ENCODE data around the gene DPYSL5.

DPYSL5 gene

DNA sequence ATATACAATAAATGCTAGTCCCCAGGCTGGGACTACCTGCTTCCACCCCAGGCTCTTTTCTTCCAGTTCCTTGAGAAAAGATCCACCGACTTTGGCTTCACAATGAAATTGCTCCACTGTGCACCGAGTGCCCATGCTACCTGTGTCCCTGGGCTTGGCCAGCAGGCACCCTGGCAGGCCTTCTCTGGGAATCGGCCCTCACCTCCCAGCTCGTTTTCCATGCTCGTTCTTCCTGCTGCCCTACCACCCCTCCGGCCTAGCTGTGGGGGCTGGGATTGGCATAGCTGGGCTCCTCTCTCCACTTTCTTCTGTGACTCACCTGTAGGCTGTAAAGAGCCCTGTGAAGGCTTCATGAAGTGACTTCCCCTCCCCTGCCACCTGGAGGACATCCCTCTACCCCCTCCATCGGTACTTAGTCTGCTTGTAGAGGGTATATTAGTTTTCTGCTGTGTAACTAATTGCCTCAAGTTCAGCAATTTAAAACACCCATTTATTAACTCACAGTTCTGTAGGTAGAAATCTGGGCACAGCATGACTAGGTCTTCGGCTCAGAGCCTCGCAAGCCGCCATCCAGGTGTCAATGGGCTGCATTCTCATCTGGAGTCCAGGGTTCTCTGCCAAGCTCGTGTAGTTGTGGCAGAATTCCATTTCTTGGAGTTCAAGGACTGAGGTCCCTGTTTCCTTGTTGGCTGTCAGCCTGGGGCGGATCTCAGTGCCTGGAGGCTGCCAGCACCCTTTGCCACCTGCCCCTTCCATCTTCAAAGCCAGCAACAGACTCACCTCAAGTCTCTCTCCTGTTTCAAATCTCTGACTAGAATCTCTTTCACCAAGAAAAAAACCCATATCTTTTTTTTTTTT, 57.6 kb downstream of the DPYSL5 start:
- H3K9ac ChIP-seq (ENCODE audit: low read length): no peak overlapping the region
- no peak for DNase-seq (ENCODE audit: low read depth)
- no peak overlapping the region for H3K4me3 ChIP-seq (ENCODE audit: low read length)
- peaks cover 2% of the 10 kb centered on the region for H3K4me1 ChIP-seq (ENCODE audit: control insufficient read depth, insufficient read depth, low read length)
- peaks cover 4% of the 10 kb centered on the region for H3K9me3 ChIP-seq (ENCODE audit: control insufficient read depth, low read length)
- H3K36me3 ChIP-seq (ENCODE audit: control insufficient read depth, insufficient read depth, low read length, severe bottlenecking): no peaks in the 10 kb centered on the region
- H3K27me3 ChIP-seq (replicated peaks; ENCODE audit: control insufficient read depth, insufficient read depth, low read length): peaks cover 48% of the 10 kb centered on the region

DNA sequence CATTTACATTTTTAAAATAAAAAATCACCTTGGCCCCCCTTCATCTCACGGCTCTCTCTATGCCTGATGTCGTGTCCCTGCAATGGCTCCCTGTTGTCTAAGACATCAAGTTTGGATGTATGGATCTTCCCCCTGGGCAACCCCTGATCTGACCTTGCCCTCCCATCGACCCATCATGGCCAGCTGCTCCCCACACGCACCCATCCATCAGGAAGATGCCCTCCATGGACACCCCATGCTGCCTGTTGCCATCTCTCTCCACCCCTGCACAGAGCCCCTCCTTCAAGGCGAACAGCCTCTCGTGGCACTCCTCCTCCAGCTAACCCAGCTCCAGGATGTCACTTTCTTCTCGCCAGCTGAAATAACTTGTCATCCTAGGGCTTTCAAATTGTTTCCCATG, 59.5 kb downstream of the DPYSL5 start:
- no peak for DNase-seq (ENCODE audit: low read depth)
- no peaks in the 10 kb centered on the region for H3K36me3 ChIP-seq (ENCODE audit: control insufficient read depth, insufficient read depth, low read length, severe bottlenecking)

DNA sequence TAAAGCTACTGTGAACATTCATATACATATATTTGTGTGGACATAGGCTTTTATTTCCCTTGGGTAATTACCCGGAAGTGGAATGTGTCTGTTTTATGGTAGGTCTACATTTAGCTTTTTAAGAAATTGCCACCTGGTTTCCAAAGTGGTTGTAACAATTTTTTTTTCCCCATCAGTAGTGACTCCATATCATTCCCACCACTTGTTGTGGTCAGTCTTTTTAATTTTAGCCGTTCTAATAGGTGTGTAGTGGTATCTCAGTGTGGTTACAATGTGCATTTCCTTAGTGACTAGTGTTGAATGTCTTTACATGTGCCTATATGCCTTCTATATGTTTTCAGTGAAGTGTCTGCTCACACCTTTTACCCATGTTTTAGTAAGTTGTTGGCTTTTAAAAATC, 62.2 kb downstream of the DPYSL5 start:
- Histone ChIP-seq H3K9me3 (ENCODE audit: control insufficient read depth, low read length) (peaks cover 4% of the 10 kb centered on the region), H3K4me1 (ENCODE audit: control insufficient read depth, insufficient read depth, low read length) (peaks cover 6% of the 10 kb centered on the region), H3K27me3 (replicated peaks; ENCODE audit: control insufficient read depth, insufficient read depth, low read length) (peaks cover 74% of the 10 kb centered on the region), H3K36me3 (ENCODE audit: control insufficient read depth, insufficient read depth, low read length, severe bottlenecking) (no peaks in the 10 kb centered on the region), H3K9ac (ENCODE audit: low read length) (no peak overlapping the region), H3K4me3 (ENCODE audit: low read length) (no peak overlapping the region)
- DNase-seq (ENCODE audit: low read depth): no peak

More for the DNA sequence above, 59.5 kb downstream of the DPYSL5 start:
- Histone ChIP-seq H3K4me3 (ENCODE audit: low read length) (no peak overlapping the region), H3K9me3 (ENCODE audit: control insufficient read depth, low read length) (peaks cover 4% of the 10 kb centered on the region), H3K4me1 (ENCODE audit: control insufficient read depth, insufficient read depth, low read length) (no peaks in the 10 kb centered on the region), H3K9ac (ENCODE audit: low read length) (no peak overlapping the region), H3K27me3 (replicated peaks; ENCODE audit: control insufficient read depth, insufficient read depth, low read length) (peaks cover 58% of the 10 kb centered on the region)

DNA sequence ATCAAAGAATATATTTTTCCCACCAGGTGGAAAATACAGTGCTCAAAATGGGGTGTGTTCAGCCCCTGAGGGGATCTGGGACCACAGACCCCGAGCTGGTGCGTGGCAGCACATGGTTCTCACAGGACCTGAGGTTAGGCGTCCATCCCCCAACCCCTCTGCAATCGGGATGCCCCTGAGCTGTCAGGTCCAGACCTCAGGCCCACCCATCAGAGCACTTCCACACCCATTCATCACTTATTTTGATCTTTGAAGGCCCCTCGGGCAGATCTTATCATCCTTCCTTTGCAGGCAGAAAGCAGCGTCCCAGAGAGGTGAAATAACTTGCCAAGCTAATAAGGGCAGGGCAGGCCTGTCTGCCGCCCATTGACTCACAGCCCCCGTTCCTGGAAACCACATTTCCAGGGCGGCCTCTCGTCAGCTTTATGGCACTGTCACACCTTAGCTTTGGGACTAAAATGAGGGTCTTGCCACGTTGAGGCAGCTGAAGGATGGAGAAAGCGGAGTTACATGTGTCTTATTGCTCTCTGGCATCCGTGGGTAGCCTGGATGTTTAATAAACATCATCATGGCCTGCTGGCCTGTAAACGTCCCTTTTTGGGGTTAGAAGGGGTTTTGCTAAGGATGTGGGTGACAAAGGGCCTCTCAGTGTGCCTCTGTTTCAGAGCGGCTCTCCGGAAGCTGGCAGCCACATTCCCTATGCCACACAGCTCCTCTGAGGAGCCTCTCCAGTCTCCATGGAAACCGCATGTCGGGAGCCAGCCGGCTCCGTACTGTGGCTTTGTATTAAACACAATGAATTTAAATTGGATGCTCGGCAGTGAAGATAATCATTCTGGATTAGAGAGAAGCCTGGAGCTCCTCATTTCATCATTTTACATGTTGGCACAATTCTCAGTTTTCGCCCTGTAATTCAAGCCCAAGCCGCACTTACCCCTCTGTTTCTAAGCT, 64.3 kb downstream of the DPYSL5 start:
- peak; percentile 57 for DNase-seq (ENCODE audit: low read depth)
- Histone ChIP-seq H3K36me3 (ENCODE audit: control insufficient read depth, insufficient read depth, low read length, severe bottlenecking) (no peaks in the 10 kb centered on the region), H3K9ac (ENCODE audit: low read length) (no peak overlapping the region), H3K4me1 (ENCODE audit: control insufficient read depth, insufficient read depth, low read length) (peaks cover 6% of the 10 kb centered on the region), H3K27me3 (replicated peaks; ENCODE audit: control insufficient read depth, insufficient read depth, low read length) (peaks cover 79% of the 10 kb centered on the region), H3K9me3 (ENCODE audit: control insufficient read depth, low read length) (peaks cover 4% of the 10 kb centered on the region), H3K4me3 (ENCODE audit: low read length) (no peak overlapping the region)

DNA sequence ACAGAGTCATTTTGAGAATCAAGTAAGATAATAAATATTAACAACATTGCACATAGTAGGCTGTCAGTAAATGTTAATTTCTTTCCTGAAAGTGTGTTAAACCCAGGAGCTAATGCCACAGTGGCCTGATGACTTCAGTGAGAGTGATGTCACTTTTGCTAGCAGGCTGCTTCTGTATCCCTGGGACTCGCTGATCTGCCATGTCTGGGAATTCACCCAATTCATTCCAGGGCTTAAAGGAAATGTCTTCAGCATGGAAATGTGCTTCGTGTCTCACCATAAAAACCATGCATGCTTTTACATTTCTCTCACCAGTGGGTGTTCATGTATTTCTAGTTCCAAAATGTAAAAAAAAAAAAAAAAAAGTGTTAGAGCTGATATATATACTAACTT, 65.7 kb downstream of the DPYSL5 start:
- DNase-seq (ENCODE audit: low read depth): peak; percentile 33
- H3K36me3 ChIP-seq (ENCODE audit: control insufficient read depth, insufficient read depth, low read length, severe bottlenecking): no peaks in the 10 kb centered on the region
- peaks cover 4% of the 10 kb centered on the region for H3K9me3 ChIP-seq (ENCODE audit: control insufficient read depth, low read length)
- peaks cover 66% of the 10 kb centered on the region for H3K27me3 ChIP-seq (replicated peaks; ENCODE audit: control insufficient read depth, insufficient read depth, low read length)
- H3K9ac ChIP-seq (ENCODE audit: low read length): no peak overlapping the region
- H3K4me3 ChIP-seq (ENCODE audit: low read length): no peak overlapping the region
- peaks cover 6% of the 10 kb centered on the region for H3K4me1 ChIP-seq (ENCODE audit: control insufficient read depth, insufficient read depth, low read length)

DNA sequence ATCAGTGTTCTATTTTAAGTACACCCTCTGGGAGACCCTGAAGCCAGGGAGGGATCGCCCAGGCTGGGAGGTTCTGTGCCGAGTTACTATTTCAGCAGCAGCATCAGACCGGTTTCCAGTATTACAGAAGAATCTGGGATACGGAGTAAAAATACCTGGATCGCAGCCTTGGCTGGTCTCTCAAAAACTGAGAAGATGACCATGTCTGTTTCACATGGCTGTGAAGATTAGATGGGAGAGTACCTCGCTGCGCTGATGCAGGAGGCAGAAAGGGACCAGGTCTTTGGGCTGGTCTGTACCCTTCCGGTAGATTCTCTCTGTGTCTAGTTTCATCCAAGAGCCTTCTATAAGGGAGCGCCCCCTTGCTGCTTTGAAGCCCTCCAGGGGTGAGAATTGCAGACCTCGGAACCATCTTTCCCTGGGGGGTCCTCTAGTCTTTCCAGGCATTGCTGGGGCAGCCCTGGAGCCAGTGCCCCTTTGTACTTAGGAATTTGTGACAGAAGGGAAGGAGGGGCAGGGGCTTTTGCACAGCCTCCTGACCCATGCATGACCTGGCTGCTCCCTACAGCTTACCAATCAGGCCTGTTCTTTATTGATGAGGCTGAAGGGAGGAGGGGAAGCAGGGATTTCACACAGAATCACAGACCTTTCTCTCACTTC, 66.2 kb downstream of the DPYSL5 start:
- H3K36me3 ChIP-seq (ENCODE audit: control insufficient read depth, insufficient read depth, low read length, severe bottlenecking): no peaks in the 10 kb centered on the region
- DNase-seq (ENCODE audit: low read depth): no peak
- H3K4me3 ChIP-seq (ENCODE audit: low read length): no peak overlapping the region
- H3K9me3 ChIP-seq (ENCODE audit: control insufficient read depth, low read length): peaks cover 4% of the 10 kb centered on the region
- no peak overlapping the region for H3K9ac ChIP-seq (ENCODE audit: low read length)
- H3K27me3 ChIP-seq (replicated peaks; ENCODE audit: control insufficient read depth, insufficient read depth, low read length): peaks cover 66% of the 10 kb centered on the region
- H3K4me1 ChIP-seq (ENCODE audit: control insufficient read depth, insufficient read depth, low read length): peaks cover 6% of the 10 kb centered on the region

DNA sequence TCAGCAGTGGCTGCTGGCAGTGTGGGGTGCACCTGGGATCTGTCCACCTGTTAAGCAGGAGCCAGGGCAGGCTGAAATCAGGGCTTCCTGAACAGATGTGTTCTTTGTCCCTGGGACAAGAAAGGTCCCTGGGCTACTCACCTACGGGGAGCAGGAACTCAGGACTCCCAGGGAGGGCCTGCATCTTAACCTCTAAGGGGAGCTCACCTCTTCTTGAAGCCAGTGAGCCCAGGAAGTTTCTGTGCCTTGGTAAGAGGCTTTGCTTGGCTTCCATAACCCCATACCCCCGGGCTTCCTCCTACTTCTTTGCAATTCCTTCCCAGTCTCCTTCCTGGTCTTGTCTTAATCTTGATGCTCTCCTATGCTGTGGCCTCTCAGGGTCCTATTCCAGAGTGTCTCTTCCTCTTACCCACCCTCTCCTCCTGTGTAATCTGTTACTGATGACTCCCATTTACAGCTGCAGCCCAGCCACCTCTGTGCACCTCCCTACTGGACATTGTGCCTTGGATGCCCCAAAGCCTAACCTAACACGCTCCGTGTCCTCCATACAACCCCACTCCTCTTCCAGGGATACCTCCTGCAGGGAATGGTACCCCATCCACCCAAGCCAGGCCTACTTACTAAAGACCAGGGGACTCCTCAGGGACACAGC, 66.9 kb downstream of the DPYSL5 start:
- Histone ChIP-seq H3K9me3 (ENCODE audit: control insufficient read depth, low read length) (peaks cover 4% of the 10 kb centered on the region), H3K4me1 (ENCODE audit: control insufficient read depth, insufficient read depth, low read length) (peaks cover 6% of the 10 kb centered on the region), H3K4me3 (ENCODE audit: low read length) (no peak overlapping the region), H3K36me3 (ENCODE audit: control insufficient read depth, insufficient read depth, low read length, severe bottlenecking) (no peaks in the 10 kb centered on the region), H3K27me3 (replicated peaks; ENCODE audit: control insufficient read depth, insufficient read depth, low read length) (peaks cover 65% of the 10 kb centered on the region), H3K9ac (ENCODE audit: low read length) (no peak overlapping the region)
- DNase-seq (ENCODE audit: low read depth): no peak

DNA sequence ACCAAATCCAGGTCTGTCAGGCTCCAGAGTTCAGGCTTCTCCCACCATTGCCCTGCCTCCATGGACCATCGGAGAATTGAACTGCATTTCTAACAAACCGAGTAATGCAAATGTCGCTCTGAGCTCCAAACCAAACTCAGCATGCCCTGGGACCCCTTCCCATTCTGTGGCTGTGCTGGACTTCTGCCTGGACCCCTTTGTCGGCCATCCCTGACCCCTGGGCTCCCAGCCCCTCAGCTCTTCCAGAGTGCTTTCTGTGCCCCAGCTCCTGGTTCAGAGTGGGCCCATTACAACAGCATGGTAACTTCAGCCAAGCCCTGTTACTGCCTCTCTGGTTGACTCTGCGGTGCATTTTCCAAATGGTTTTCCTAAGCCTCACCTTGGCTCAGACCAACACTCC, 67.4 kb downstream of the DPYSL5 start:
- peaks cover 6% of the 10 kb centered on the region for H3K4me1 ChIP-seq (ENCODE audit: control insufficient read depth, insufficient read depth, low read length)
- no peak overlapping the region for H3K9ac ChIP-seq (ENCODE audit: low read length)
- H3K36me3 ChIP-seq (ENCODE audit: control insufficient read depth, insufficient read depth, low read length, severe bottlenecking): no peaks in the 10 kb centered on the region
- peaks cover 62% of the 10 kb centered on the region for H3K27me3 ChIP-seq (replicated peaks; ENCODE audit: control insufficient read depth, insufficient read depth, low read length)
- H3K4me3 ChIP-seq (ENCODE audit: low read length): no peak overlapping the region
- no peaks in the 10 kb centered on the region for H3K9me3 ChIP-seq (ENCODE audit: control insufficient read depth, low read length)
- no peak for DNase-seq (ENCODE audit: low read depth)

DNA sequence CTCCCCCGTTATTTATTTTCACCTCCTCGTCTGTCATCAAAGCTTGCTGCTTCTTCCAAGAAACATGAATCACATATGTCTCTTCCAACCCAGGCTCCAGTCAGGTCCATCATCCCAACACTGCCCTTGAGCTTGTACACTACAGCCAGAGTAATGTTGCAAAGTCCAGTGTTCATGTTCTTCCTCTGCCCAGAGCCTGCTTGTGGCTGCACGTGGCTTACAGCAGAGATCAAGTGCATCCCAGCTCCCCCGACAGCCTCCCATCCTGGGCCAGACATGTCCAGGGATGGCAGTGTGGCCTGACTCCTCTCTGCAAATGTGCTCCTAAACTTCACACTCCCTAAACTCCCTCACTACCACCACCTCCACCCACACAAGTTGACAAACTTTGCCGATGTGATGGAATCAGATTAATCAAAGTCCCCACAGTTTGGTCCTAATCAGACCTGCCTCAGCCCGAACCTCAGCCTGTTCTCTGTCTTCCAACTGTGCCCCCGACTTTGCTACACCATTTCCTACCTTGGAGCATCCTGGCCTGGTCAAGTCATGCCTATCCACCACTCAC, 68.3 kb downstream of the DPYSL5 start:
- no peaks in the 10 kb centered on the region for H3K9me3 ChIP-seq (ENCODE audit: control insufficient read depth, low read length)
- no peaks in the 10 kb centered on the region for H3K36me3 ChIP-seq (ENCODE audit: control insufficient read depth, insufficient read depth, low read length, severe bottlenecking)
- no peak overlapping the region for H3K4me3 ChIP-seq (ENCODE audit: low read length)
- peaks cover 6% of the 10 kb centered on the region for H3K4me1 ChIP-seq (ENCODE audit: control insufficient read depth, insufficient read depth, low read length)
- no peak for DNase-seq (ENCODE audit: low read depth)
- no peak overlapping the region for H3K9ac ChIP-seq (ENCODE audit: low read length)
- peaks cover 60% of the 10 kb centered on the region for H3K27me3 ChIP-seq (replicated peaks; ENCODE audit: control insufficient read depth, insufficient read depth, low read length)

DNA sequence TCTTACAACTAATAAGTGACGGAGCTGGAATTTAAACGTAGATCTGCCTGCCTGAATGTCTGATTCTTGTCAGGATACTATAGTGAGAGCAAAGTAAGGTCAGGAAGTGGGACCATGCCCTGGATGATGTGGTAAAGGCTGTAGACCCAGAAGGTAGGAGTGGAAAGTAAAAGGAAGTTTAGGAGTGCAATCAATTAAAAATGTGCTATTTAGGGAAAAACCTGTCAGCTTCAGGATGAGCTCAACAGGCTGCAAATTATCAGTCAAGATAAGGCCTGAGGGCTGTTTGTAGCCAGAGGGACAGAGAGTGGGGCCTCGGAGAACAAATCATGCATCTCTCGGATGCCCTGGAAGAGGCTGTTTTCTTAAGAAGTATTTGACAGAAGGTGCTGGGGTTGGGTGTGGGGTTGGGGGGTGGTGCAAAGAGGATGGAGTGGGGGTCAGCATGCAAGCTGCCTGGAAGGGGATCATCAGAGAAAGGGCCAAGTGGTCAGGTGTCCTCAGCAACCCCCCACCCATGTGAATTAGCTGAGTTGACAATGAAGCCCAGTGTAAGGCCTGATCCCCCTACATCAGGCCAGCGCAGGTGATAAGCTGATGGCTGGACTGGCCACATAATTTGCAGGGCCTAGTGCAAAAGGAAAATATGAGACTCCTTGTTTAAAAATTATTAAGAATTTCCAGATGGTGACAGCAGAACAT, 69.4 kb downstream of the DPYSL5 start:
- Histone ChIP-seq H3K27me3 (replicated peaks; ENCODE audit: control insufficient read depth, insufficient read depth, low read length) (peaks cover 61% of the 10 kb centered on the region), H3K9me3 (ENCODE audit: control insufficient read depth, low read length) (no peaks in the 10 kb centered on the region), H3K36me3 (ENCODE audit: control insufficient read depth, insufficient read depth, low read length, severe bottlenecking) (no peaks in the 10 kb centered on the region), H3K4me3 (ENCODE audit: low read length) (no peak overlapping the region), H3K9ac (ENCODE audit: low read length) (no peak overlapping the region), H3K4me1 (ENCODE audit: control insufficient read depth, insufficient read depth, low read length) (peaks cover 6% of the 10 kb centered on the region)
- DNase-seq (ENCODE audit: low read depth): no peak

All from adipocyte (in vitro differentiated cells).